ENCODE results near the gene ZFYVE26.

Gene ZFYVE26

DNA sequence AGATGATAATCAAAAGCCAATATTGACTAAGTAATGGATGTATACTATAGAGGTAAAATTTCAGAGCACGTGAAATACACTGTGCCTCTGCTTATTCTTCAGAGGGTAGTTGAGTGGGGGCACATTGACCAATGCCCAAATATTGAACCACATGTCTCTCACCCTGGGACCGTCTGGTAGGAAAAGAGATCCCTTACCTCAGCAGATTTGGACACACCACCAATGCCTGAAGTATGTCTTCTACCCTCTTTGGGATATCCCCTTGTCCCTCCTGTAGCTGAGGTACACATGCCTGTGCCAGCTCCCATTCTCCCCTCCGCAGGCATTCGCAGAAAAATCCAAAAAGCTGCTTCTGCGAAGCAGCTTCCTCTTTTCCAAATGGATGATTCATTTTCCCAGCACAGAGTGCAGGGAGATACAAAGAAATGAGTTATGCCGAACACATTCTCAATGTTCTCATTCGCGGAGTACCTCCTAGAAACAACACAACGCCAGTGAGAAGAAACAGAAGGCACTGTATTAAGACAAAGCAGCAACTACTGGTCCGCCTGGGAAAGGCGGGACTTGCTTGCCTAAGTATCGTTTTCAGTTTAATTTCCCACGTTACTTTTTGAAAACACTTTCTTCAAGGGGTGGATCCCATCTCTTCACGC is 691 bp downstream of the ZFYVE26 start:
- Histone ChIP-seq H3K14ac (ENCODE audit: low read length) (no peak overlapping the region), H4K91ac (ENCODE audit: low read depth, low read length, poor library complexity) (no peak overlapping the region), H3K9me3 (replicated peaks in 1 of 2; ENCODE audit: control insufficient read depth in 2 of 2, insufficient read depth in 1 of 2, low read depth in 1 of 2, low read length in 2 of 2) (no peaks in the 10 kb centered on the region), H3K18ac (ENCODE audit: low read length) (no peak overlapping the region), H2BK5ac (ENCODE audit: low read length) (no peak overlapping the region), H2AFZ (ENCODE audit: low read length) (peak overlapping the region; percentile 80), H3K4me1 (ENCODE audit: control insufficient read depth in 2 of 2, insufficient read depth in 1 of 2, low read depth in 1 of 2, low read length in 2 of 2) (peaks cover 7 to 11% of the 10 kb centered on the region in 2 donors), H3K4ac (ENCODE audit: low read length) (no peak overlapping the region), H3K36me3 (replicated peaks in 1 of 2; ENCODE audit: control insufficient read depth in 2 of 2, insufficient read depth in 2 of 2, low read length in 2 of 2) (peaks cover 2 to 29% of the 10 kb centered on the region in 2 donors), H3K4me3 (ENCODE audit: low read length in 2 of 2) (peak overlapping the region; percentile 58 to 98), H2AK5ac (ENCODE audit: low read depth, low read length) (no peak overlapping the region), H3K79me1 (ENCODE audit: low read depth, low read length) (peaks cover 1% of the 10 kb centered on the region), H3K23ac (ENCODE audit: low read depth, low read length, poor library complexity) (no peak overlapping the region), H2BK12ac (ENCODE audit: low read length) (no peak overlapping the region), H3K27me3 (ENCODE audit: control insufficient read depth in 3 of 3, insufficient read depth in 3 of 3, low read depth in 1 of 3, low read length in 3 of 3) (no peaks in the 10 kb centered on the region), H2BK15ac (ENCODE audit: low read length) (no peak overlapping the region), H3K4me2 (ENCODE audit: insufficient read depth, low read length, poor library complexity, severe bottlenecking) (peak overlapping the region; percentile 63), H3K9ac (ENCODE audit: low read depth, low read length, poor library complexity) (no peak overlapping the region), H4K8ac (ENCODE audit: low read depth, low read length) (no peak overlapping the region), H2BK120ac (ENCODE audit: low read depth, low read length) (no peak overlapping the region), H3K27ac (replicated peaks; ENCODE audit: low read length) (no peak overlapping the region)
- no peak for DNase-seq (ENCODE audit: low spot score)
- WGBS, 2 donors (ENCODE audit: extremely low coverage in 2 of 2, insufficient read length in 2 of 2, insufficient replicate concordance in 1 of 2) = no CpG with 5 or more reads among the region's 14 CpGs

DNA sequence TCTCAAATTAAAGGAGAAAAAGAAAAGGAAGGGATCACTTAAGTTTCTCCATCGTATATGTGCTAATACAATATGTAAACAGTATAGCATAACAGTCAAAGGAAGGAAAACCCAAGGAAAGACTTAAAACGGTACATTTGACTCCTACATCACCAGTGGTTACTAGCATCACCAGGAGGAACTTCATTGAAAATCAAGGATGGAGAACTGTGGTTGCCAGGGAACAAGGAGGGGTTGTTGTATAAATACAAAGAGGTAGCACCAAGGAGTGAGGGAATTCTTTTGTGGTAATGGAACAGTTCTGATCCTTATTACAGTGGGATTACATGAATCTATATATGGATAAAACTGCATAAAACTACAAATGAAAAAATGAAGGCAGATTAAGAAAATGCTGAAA is 1.6 kb downstream of the ZFYVE26 start:
- H2BK12ac ChIP-seq (ENCODE audit: low read length) = no peak overlapping the region
- DNase-seq (ENCODE audit: low spot score) = no peak
- no peak overlapping the region for H3K27ac ChIP-seq (replicated peaks; ENCODE audit: low read length)
- no peaks in the 10 kb centered on the region for H3K27me3 ChIP-seq (ENCODE audit: control insufficient read depth in 3 of 3, insufficient read depth in 3 of 3, low read depth in 1 of 3, low read length in 3 of 3)
- H2BK120ac ChIP-seq (ENCODE audit: low read depth, low read length) = no peak overlapping the region
- H3K4me3 ChIP-seq (ENCODE audit: low read length in 2 of 2) = peak overlapping the region in 1 of 2 donors; percentile 58
- no peaks in the 10 kb centered on the region for H3K9me3 ChIP-seq (replicated peaks in 1 of 2; ENCODE audit: control insufficient read depth in 2 of 2, insufficient read depth in 1 of 2, low read depth in 1 of 2, low read length in 2 of 2)
- peaks cover 2% of the 10 kb centered on the region for H3K79me1 ChIP-seq (ENCODE audit: low read depth, low read length)
- H2AK5ac ChIP-seq (ENCODE audit: low read depth, low read length) = no peak overlapping the region
- peaks cover 3 to 7% of the 10 kb centered on the region in 2 donors for H3K4me1 ChIP-seq (ENCODE audit: control insufficient read depth in 2 of 2, insufficient read depth in 1 of 2, low read depth in 1 of 2, low read length in 2 of 2)
- no peak overlapping the region for H2AFZ ChIP-seq (ENCODE audit: low read length)
- H3K18ac ChIP-seq (ENCODE audit: low read length) = no peak overlapping the region
- H3K14ac ChIP-seq (ENCODE audit: low read length) = no peak overlapping the region
- no peak overlapping the region for H4K8ac ChIP-seq (ENCODE audit: low read depth, low read length)
- H2BK5ac ChIP-seq (ENCODE audit: low read length) = no peak overlapping the region
- peaks cover 3 to 38% of the 10 kb centered on the region in 2 donors for H3K36me3 ChIP-seq (replicated peaks in 1 of 2; ENCODE audit: control insufficient read depth in 2 of 2, insufficient read depth in 2 of 2, low read length in 2 of 2)
- H3K9ac ChIP-seq (ENCODE audit: low read depth, low read length, poor library complexity) = no peak overlapping the region
- WGBS, 2 donors (ENCODE audit: extremely low coverage in 2 of 2, insufficient read length in 2 of 2, insufficient replicate concordance in 1 of 2) = no CpG with 5 or more reads among the region's 2 CpGs
- H4K91ac ChIP-seq (ENCODE audit: low read depth, low read length, poor library complexity) = no peak overlapping the region
- no peak overlapping the region for H2BK15ac ChIP-seq (ENCODE audit: low read length)
- H3K4me2 ChIP-seq (ENCODE audit: insufficient read depth, low read length, poor library complexity, severe bottlenecking) = no peak overlapping the region
- no peak overlapping the region for H3K4ac ChIP-seq (ENCODE audit: low read length)
- no peak overlapping the region for H3K23ac ChIP-seq (ENCODE audit: low read depth, low read length, poor library complexity)

DNA sequence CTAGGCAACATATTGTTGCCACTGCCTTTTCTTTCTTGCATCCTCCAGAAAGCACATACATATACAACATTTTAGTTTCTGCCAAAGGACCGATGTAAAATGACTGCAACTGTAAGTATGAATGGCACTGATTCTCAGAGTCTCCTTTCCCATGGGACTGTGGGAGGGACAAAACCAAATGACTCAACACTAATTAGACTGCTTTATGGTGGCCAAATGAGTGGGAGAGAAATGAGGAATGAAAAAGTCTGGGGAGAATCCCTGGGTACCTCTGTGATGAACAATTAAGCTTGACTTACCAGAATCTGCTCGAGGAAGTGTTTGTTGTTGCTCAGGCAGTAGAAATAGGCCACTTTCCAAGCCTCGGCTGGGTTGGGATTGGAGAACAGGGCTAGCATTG is 10.1 kb downstream of the ZFYVE26 start:
- Histone ChIP-seq H4K8ac (ENCODE audit: low read depth, low read length) (no peak overlapping the region), H3K4me1 (ENCODE audit: control insufficient read depth in 2 of 2, insufficient read depth in 1 of 2, low read depth in 1 of 2, low read length in 2 of 2) (no peaks in the 10 kb centered on the region), H3K4me2 (ENCODE audit: insufficient read depth, low read length, poor library complexity, severe bottlenecking) (no peak overlapping the region), H2BK120ac (ENCODE audit: low read depth, low read length) (no peak overlapping the region), H2BK15ac (ENCODE audit: low read length) (no peak overlapping the region), H3K9ac (ENCODE audit: low read depth, low read length, poor library complexity) (no peak overlapping the region), H3K9me3 (replicated peaks in 1 of 2; ENCODE audit: control insufficient read depth in 2 of 2, insufficient read depth in 1 of 2, low read depth in 1 of 2, low read length in 2 of 2) (no peaks in the 10 kb centered on the region), H3K36me3 (replicated peaks in 1 of 2; ENCODE audit: control insufficient read depth in 2 of 2, insufficient read depth in 2 of 2, low read length in 2 of 2) (peaks cover 38 to 90% of the 10 kb centered on the region in 2 donors), H4K91ac (ENCODE audit: low read depth, low read length, poor library complexity) (no peak overlapping the region), H3K4me3 (ENCODE audit: low read length in 2 of 2) (no peak overlapping the region), H3K4ac (ENCODE audit: low read length) (no peak overlapping the region), H2BK5ac (ENCODE audit: low read length) (no peak overlapping the region), H3K27ac (replicated peaks; ENCODE audit: low read length) (no peak overlapping the region), H3K18ac (ENCODE audit: low read length) (no peak overlapping the region), H3K23ac (ENCODE audit: low read depth, low read length, poor library complexity) (no peak overlapping the region), H3K79me1 (ENCODE audit: low read depth, low read length) (peaks cover 2% of the 10 kb centered on the region), H2BK12ac (ENCODE audit: low read length) (no peak overlapping the region), H3K14ac (ENCODE audit: low read length) (no peak overlapping the region), H2AFZ (ENCODE audit: low read length) (no peak overlapping the region), H2AK5ac (ENCODE audit: low read depth, low read length) (no peak overlapping the region), H3K27me3 (ENCODE audit: control insufficient read depth in 3 of 3, insufficient read depth in 3 of 3, low read depth in 1 of 3, low read length in 3 of 3) (no peaks in the 10 kb centered on the region)
- no peak for DNase-seq (ENCODE audit: low spot score)
- WGBS, 2 donors (ENCODE audit: extremely low coverage in 2 of 2, insufficient read length in 2 of 2, insufficient replicate concordance in 1 of 2) = no CpG with 5 or more reads among the region's 3 CpGs

DNA sequence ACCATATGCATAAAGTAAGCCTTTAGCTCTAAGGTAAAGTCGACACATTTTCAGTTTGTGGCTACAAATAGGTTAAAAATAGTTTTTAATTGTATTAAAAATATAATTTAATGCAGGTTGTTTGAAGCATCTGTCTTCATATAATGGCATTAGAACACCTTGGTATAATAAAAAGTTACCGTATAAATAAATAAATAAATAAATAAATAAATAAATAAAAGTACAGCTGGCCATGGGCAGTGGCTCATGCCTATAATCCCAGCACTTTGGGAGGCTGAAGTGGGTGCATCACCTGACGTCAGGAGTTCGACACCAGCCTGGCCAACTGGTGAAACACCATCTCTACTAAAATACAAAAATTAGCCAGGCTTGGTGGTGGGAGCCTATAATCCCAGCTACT is 15.6 kb downstream of the ZFYVE26 start:
- no peak overlapping the region for H2BK15ac ChIP-seq (ENCODE audit: low read length)
- H3K4me3 ChIP-seq (ENCODE audit: low read length in 2 of 2) = no peak overlapping the region
- no peak overlapping the region for H2BK5ac ChIP-seq (ENCODE audit: low read length)
- WGBS, 2 donors (ENCODE audit: extremely low coverage in 2 of 2, insufficient read length in 2 of 2, insufficient replicate concordance in 1 of 2) = no CpG with 5 or more reads among the region's 4 CpGs
- no peaks in the 10 kb centered on the region for H3K79me1 ChIP-seq (ENCODE audit: low read depth, low read length)
- no peak overlapping the region for H3K18ac ChIP-seq (ENCODE audit: low read length)
- H3K23ac ChIP-seq (ENCODE audit: low read depth, low read length, poor library complexity) = no peak overlapping the region
- no peak overlapping the region for H3K14ac ChIP-seq (ENCODE audit: low read length)
- peaks cover 0 to 3% of the 10 kb centered on the region in 2 donors for H3K4me1 ChIP-seq (ENCODE audit: control insufficient read depth in 2 of 2, insufficient read depth in 1 of 2, low read depth in 1 of 2, low read length in 2 of 2)
- H2BK12ac ChIP-seq (ENCODE audit: low read length) = no peak overlapping the region
- peaks cover 36 to 92% of the 10 kb centered on the region in 2 donors for H3K36me3 ChIP-seq (replicated peaks in 1 of 2; ENCODE audit: control insufficient read depth in 2 of 2, insufficient read depth in 2 of 2, low read length in 2 of 2)
- no peak overlapping the region for H3K4ac ChIP-seq (ENCODE audit: low read length)
- H3K4me2 ChIP-seq (ENCODE audit: insufficient read depth, low read length, poor library complexity, severe bottlenecking) = no peak overlapping the region
- H3K27ac ChIP-seq (replicated peaks; ENCODE audit: low read length) = no peak overlapping the region
- H4K91ac ChIP-seq (ENCODE audit: low read depth, low read length, poor library complexity) = no peak overlapping the region
- no peaks in the 10 kb centered on the region for H3K9me3 ChIP-seq (replicated peaks in 1 of 2; ENCODE audit: control insufficient read depth in 2 of 2, insufficient read depth in 1 of 2, low read depth in 1 of 2, low read length in 2 of 2)
- no peak for DNase-seq (ENCODE audit: low spot score)
- no peak overlapping the region for H4K8ac ChIP-seq (ENCODE audit: low read depth, low read length)
- no peak overlapping the region for H2BK120ac ChIP-seq (ENCODE audit: low read depth, low read length)
- no peak overlapping the region for H3K9ac ChIP-seq (ENCODE audit: low read depth, low read length, poor library complexity)
- H2AFZ ChIP-seq (ENCODE audit: low read length) = no peak overlapping the region
- H2AK5ac ChIP-seq (ENCODE audit: low read depth, low read length) = no peak overlapping the region
- no peaks in the 10 kb centered on the region for H3K27me3 ChIP-seq (ENCODE audit: control insufficient read depth in 3 of 3, insufficient read depth in 3 of 3, low read depth in 1 of 3, low read length in 3 of 3)
